Caco-2 (cell line): ENCODE measurements around the gene CAMK1D. TPM values are rescaled to one million over a fixed set of nuclear protein-coding genes. Genes with fewer than 3 reads are reported as not detected.

Experiments used
- BruUV-seq: library from RNA; stranded (reverse); fragments of 400-500 nt; replicated peaks from 2 replicates; lab custom pipeline; 2021; lab: Mats Ljungman, UMichigan
- CTCF ChIA-PET: fragments of 300-600 bp; sonication (Branson Sonifier 250); formaldehyde crosslinking; loops from one replicate; lab custom pipeline; 2022; ENCODE audit warnings: antibody characterized with exemption; lab: Charles Lee
- POLR2A ChIA-PET: fragments of 300-600 bp; sonication (Branson Sonifier 250); formaldehyde crosslinking; loops from one replicate; lab custom pipeline; 2022; ENCODE audit warnings: antibody characterized with exemption; lab: Charles Lee
- DNase-seq, 2 experiments: peaks; one replicate each; pipeline versions ENCODE4 v3.0.0 to v3.0.0-alpha.2; 2020 to 2022
- H3K27me3 ChIP-seq: replicated peaks from 2 replicates; pipeline ENCODE4 v1.6.0; 2011; ENCODE audit warnings: low read length; ENCODE audit not compliant: control insufficient read depth, insufficient read depth
- H3K36me3 ChIP-seq: 2 replicates; pipeline ENCODE4 v1.5.1; 2011; ENCODE audit warnings: low read length; ENCODE audit not compliant: control insufficient read depth, insufficient read depth
- H3K4me1 ChIP-seq: fragments of 250-450 bp; sonication (Bioruptor Pico); 2 replicates; pipeline ENCODE4 v1.5.1; 2020; ENCODE audit warnings: mild to moderate bottlenecking
- H3K4me3 ChIP-seq: 2 replicates; pipeline ENCODE4 v1.5.1; 2011; ENCODE audit warnings: low read depth, mild to moderate bottlenecking, control low read depth, low read length
- H3K9me3 ChIP-seq: fragments of 250-450 bp; sonication (Bioruptor Pico); 2 replicates; pipeline ENCODE4 v1.5.1; 2020; ENCODE audit warnings: mild to moderate bottlenecking, moderate library complexity
- H3K27ac Mint-ChIP-seq: one replicate; pipeline ENCODE4 v1.8.0; 2022; ENCODE audit warnings: mixed read lengths; ENCODE audit not compliant: unreplicated experiment
- H3K27me3 Mint-ChIP-seq: one replicate; pipeline ENCODE4 v1.8.0; 2022; ENCODE audit warnings: mixed read lengths; ENCODE audit not compliant: insufficient read depth, unreplicated experiment
- H3K36me3 Mint-ChIP-seq: one replicate; pipeline ENCODE4 v1.8.0; 2022; ENCODE audit warnings: mild to moderate bottlenecking, mixed read lengths; ENCODE audit not compliant: insufficient read depth, unreplicated experiment
- H3K4me1 Mint-ChIP-seq: one replicate; pipeline ENCODE4 v1.8.0; 2022; ENCODE audit warnings: low read depth, mixed read lengths; ENCODE audit not compliant: unreplicated experiment
- H3K4me3 Mint-ChIP-seq: one replicate; pipeline ENCODE4 v1.8.0; 2022; ENCODE audit warnings: mild to moderate bottlenecking, moderate library complexity, mixed read lengths; ENCODE audit not compliant: unreplicated experiment
- H3K9me3 Mint-ChIP-seq: one replicate; pipeline ENCODE4 v1.8.0; 2022; ENCODE audit warnings: mixed read lengths; ENCODE audit not compliant: unreplicated experiment
- intact Hi-C: fragments of 100-400 bp; cut with micrococcal nuclease; formaldehyde crosslinking; loops from one replicate; pipeline ENCODE4 v1.10.0; 2022; ENCODE audit not compliant: unreplicated experiment
- total RNA-seq: library from RNA; stranded (reverse); gene quantifications from 2 replicates; pipeline ENCODE4 v1.2.3, GENCODE V29; 2022
- TF ChIP-seq, protein P1 (sequence below), 2 experiments: fragments of 200-600 bp in 1 of 2; IDR thresholded peaks; 1 replicate in 1 of 2; 2 replicates in 1 of 2; pipeline versions ENCODE4 v1.5.1 to v1.8.0; 2011 to 2022; ENCODE audit warnings: antibody characterized with exemption in 1 of 2, control low read depth in 1 of 2, inconsistent platforms in 1 of 2, low read depth in 1 of 2, low read length in 1 of 2, mild to moderate bottlenecking in 1 of 2, moderate library complexity in 1 of 2; ENCODE audit not compliant: insufficient read depth in 1 of 2, severe bottlenecking in 1 of 2, unreplicated experiment in 1 of 2

The CAMK1D gene
- total RNA-seq, 1 experiment from 2014 or later, result 10.9 TPM

DNA sequence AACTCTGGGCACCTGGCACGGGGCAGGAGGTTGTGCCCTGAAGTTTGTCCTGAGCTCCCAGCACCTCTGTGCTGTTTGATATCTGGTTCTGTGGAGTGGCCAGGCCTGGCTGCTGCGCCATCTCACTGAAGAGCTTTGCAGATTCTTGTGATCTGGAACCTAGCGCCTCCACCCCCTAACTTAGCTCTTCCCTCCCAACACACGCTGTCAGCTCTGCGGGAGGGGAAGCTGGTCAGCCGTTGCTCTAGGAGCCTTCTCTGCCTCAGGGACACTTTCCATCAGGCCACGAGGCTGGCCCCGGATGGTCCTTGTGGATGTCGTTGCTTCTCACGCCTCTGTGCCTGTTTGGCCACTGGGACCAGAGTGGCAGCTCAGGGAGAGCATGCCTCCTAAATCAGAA lies 438.9 kb downstream of the CAMK1D start:
- Histone ChIP-seq H3K9me3 (no peaks in the 10 kb centered on the region), H3K4me1 (peaks cover 8% of the 10 kb centered on the region), H3K4me3 (no peak overlapping the region), H3K36me3 (no peaks in the 10 kb centered on the region), H3K27me3 (no peaks in the 10 kb centered on the region)
- ChIA-PET CTCF (interaction anchor here (0.6 kb wide), 1 partner anchor 8 kb away, joined by 3 read pairs; no protein-coding TSS in a partner anchor), POLR2A (no interaction called here)
- no peaks in the 10 kb centered on the region for H3K27me3 Mint-ChIP-seq
- H3K4me1 Mint-ChIP-seq, result no peaks in the 10 kb centered on the region
- DNase-seq, result no peak
- H3K4me3 Mint-ChIP-seq, result no peak overlapping the region
- intact Hi-C loops, result no loop called here
- H3K9me3 Mint-ChIP-seq, result no peaks in the 10 kb centered on the region
- no TSS peak for BruUV-seq
- H3K27ac Mint-ChIP-seq, result no peak overlapping the region
- TF ChIP-seq, protein P1, sequence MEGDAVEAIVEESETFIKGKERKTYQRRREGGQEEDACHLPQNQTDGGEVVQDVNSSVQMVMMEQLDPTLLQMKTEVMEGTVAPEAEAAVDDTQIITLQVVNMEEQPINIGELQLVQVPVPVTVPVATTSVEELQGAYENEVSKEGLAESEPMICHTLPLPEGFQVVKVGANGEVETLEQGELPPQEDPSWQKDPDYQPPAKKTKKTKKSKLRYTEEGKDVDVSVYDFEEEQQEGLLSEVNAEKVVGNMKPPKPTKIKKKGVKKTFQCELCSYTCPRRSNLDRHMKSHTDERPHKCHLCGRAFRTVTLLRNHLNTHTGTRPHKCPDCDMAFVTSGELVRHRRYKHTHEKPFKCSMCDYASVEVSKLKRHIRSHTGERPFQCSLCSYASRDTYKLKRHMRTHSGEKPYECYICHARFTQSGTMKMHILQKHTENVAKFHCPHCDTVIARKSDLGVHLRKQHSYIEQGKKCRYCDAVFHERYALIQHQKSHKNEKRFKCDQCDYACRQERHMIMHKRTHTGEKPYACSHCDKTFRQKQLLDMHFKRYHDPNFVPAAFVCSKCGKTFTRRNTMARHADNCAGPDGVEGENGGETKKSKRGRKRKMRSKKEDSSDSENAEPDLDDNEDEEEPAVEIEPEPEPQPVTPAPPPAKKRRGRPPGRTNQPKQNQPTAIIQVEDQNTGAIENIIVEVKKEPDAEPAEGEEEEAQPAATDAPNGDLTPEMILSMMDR (IDR thresholded peaks at IDR 0.05; ENCODE audit: insufficient read depth in 1 of 2, low read depth in 1 of 2, low read length in 1 of 2, severe bottlenecking in 1 of 2, unreplicated experiment in 1 of 2), result no peak
- H3K36me3 Mint-ChIP-seq, result no peaks in the 10 kb centered on the region

- H3K27ac Mint-ChIP-seq, result no peak overlapping the region
- no peak overlapping the region for H3K4me3 Mint-ChIP-seq
- Histone ChIP-seq H3K4me1 (peaks cover 11% of the 10 kb centered on the region), H3K36me3 (no peaks in the 10 kb centered on the region), H3K9me3 (no peaks in the 10 kb centered on the region), H3K4me3 (no peak overlapping the region), H3K27me3 (no peaks in the 10 kb centered on the region)
- ChIA-PET CTCF (interaction anchor here (0.6 kb wide), 1 partner anchor 467 kb away, joined by 3 read pairs; no protein-coding TSS in a partner anchor), POLR2A (no interaction called here)
- TF ChIP-seq, protein P1 (IDR thresholded peaks at IDR 0.05; ENCODE audit: insufficient read depth in 1 of 2, low read depth in 1 of 2, low read length in 1 of 2, severe bottlenecking in 1 of 2, unreplicated experiment in 1 of 2), result no peak
- H3K27me3 Mint-ChIP-seq, result no peaks in the 10 kb centered on the region
- DNase-seq, result no peak
- H3K4me1 Mint-ChIP-seq, result peaks cover 5% of the 10 kb centered on the region
- H3K36me3 Mint-ChIP-seq, result no peaks in the 10 kb centered on the region
- peaks cover 10% of the 10 kb centered on the region for H3K9me3 Mint-ChIP-seq
- BruUV-seq, result no TSS peak
- intact Hi-C loops, result no loop called here
Observed at GRCh38 chr10:12790270-12790669, 440.9 kb downstream of the CAMK1D start.

GRCh38 chr10:12791728-12792127 lies 442.4 kb downstream of the CAMK1D start:
- no peaks in the 10 kb centered on the region for H3K27me3 ChIP-seq
- CTCF ChIA-PET, result no interaction called here
- H3K9me3 Mint-ChIP-seq, result peaks cover 10% of the 10 kb centered on the region
- H3K36me3 ChIP-seq, result no peaks in the 10 kb centered on the region
- peaks cover 11% of the 10 kb centered on the region for H3K4me1 ChIP-seq
- H3K4me3 ChIP-seq, result no peak overlapping the region
- DNase-seq, result no peak
- no peak overlapping the region for H3K27ac Mint-ChIP-seq
- POLR2A ChIA-PET, result no interaction called here
- intact Hi-C loops, result no loop called here
- H3K27me3 Mint-ChIP-seq, result no peaks in the 10 kb centered on the region
- H3K9me3 ChIP-seq, result no peaks in the 10 kb centered on the region
- peaks cover 5% of the 10 kb centered on the region for H3K4me1 Mint-ChIP-seq
- no TSS peak for BruUV-seq
- TF ChIP-seq, protein P1 (IDR thresholded peaks at IDR 0.05; ENCODE audit: insufficient read depth in 1 of 2, low read depth in 1 of 2, low read length in 1 of 2, severe bottlenecking in 1 of 2, unreplicated experiment in 1 of 2), result no peak
- H3K36me3 Mint-ChIP-seq, result no peaks in the 10 kb centered on the region
- H3K4me3 Mint-ChIP-seq, result no peak overlapping the region
